Endometrial microvascular endothelial cells (primary cell): ENCODE results near the gene SNAI1. TPM values are rescaled to one million over a fixed set of nuclear protein-coding genes. Genes with fewer than 3 reads are reported as not detected.

Experiments used
- in situ Hi-C: cut with HindIII; loops from 2 replicates; pipeline ENCODE4 v1.10.0; 2017; ENCODE audit warnings: low sequenced_read_pairs, low pct_unique_long_range_greater_than_20kb; ENCODE audit errors: inconsistent ontology term
- total RNA-seq: library from RNA; depleted of rRNA; stranded (reverse); fragments of >200 nt; gene quantifications from one replicate; pipeline ENCODE4 v1.2.3, GENCODE V29; 2015; ENCODE audit errors: inconsistent ontology term

The SNAI1 gene
- total RNA-seq, 1 donor from 2014 or later = 4.0 TPM

- in situ Hi-C loops = no loop called here
Measured at GRCh38 chr20:50026746-50027575, 44.2 kb downstream of the SNAI1 start.

DNA sequence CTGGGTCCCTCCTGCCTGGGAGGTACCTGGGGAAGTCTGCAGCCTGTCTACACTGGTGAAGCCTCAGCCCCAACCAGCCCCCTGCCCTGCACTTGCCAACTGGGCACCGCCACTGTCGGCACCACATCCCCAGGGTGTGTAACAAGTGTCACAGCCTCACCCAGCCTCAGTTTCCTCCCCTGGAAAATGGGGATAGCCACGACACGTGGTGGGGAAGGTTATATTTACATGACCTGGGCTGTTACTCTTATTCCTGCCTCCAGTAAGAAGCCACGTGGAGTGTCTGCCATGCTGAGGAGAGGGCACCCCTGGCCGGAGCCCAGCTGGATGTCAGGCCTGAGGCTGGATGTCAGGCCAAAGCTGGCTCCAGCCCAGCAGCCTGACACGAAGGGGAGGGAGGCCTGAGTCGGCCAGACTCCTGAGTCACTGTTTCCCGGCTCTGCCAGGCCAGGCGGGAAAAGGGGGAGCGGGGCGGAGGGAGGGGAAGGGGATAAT is 44.9 kb downstream of the SNAI1 start:
- in situ Hi-C loops = no loop called here

- in situ Hi-C loops = no loop called here
Measured at GRCh38 chr20:50029083-50029696, 46.4 kb downstream of the SNAI1 start.

GRCh38 chr20:50029697-50030461 is 47.1 kb downstream of the SNAI1 start:
- in situ Hi-C loops = no loop called here

DNA sequence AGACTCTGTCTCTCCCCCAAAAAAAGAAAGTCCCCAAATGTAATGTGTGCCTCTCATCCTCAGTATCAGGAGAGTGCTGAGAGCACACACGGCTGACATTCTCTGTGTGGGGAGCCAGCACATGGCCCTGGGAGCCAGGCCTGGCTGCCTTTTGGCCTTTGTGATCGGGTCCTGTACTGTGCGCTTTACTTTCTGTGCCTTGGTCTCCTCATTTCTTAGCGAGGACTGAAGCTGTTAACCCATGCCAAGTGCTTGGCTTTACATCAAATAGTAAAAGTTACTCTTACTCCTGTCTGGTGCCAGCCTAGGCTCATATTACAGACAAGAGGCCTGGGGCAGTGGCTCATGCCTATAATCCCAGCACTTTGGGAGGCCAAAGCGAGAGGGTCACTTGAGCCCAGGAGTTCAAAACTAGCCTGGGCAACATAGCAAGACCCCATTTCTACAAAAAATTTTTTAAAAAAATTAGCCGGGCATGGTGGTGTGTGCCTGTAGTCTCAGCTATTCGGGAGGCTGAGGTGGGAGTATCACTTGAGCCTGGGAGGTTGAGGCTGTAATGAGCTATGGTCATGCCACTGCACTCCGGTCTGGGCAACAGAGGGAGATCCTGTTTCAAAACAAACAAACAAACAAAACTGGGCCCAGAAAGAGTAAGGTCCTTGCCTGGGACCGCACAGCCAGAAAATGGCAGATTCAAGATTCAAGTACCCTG is 50.3 kb downstream of the SNAI1 start:
- in situ Hi-C loops = no loop called here

- in situ Hi-C loops = no loop called here
Measured at GRCh38 chr20:50034567-50035180, 51.9 kb downstream of the SNAI1 start.

DNA sequence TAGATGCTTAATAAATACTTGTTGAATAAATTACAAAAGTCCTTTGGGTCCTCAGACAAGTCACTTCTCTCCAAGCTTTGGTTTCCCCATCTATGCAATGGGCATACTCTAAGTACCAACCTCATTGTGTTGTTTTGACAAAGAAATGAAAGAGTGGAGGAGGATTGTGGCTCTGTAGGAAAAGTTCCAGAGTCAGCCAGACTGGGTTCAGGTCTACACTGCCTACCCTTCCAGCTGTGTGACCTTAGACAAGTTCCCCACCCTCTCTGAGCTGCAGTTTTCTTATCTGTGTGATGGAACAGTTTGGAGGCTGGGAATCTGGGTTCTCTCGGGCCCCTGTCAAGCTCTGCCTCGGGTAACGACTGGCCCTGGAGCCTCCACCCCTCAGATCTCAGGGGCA is 53.9 kb downstream of the SNAI1 start:
- in situ Hi-C loops = no loop called here

DNA sequence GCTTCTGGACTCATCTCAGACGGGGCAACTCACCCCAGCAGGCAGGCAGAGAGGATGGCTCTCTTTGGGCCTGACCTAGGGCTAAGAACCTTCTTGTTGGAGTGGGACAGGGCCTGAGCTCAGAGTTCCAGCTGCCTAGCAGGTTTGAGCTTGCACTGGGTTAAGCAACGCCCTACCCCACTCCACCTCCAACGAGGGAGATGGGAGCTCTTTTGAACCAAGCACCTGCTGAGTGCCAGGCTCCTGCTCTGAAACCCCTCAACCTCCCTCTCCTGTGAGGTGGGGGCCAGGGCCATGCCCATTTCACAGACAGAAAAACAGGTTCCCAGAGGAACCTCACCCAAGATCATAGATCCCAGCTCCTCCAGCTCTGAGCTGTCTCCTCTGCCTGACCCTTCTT is 54.3 kb downstream of the SNAI1 start:
- in situ Hi-C loops = no loop called here

GRCh38 chr20:50037575-50037974 is 54.8 kb downstream of the SNAI1 start:
- in situ Hi-C loops = no loop called here

DNA sequence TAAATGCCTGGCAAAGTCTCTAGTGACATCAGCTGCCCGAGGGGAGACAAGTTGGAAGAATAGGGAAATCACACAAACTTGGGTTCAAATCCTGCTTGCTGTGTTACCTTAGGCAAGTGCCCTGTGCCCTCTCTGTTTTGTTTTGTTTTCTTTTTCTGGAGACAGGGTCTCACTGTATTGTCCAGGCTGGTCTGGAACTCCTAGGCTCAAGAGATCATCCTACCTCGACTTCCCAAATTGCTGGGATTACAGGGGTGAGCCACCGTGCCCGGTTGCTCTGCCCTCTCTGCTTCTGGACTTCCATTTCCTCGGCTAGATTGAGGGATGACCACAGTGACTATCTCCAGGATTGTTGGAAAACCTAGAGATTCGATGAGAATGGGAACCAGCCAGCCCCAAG is 55.4 kb downstream of the SNAI1 start:
- in situ Hi-C loops = no loop called here

Other genes starting within 250 kb of the SNAI1 start
- gene SLC9A8, start 170.2 kb upstream of the SNAI1 start, total RNA-seq = 4.7 TPM
- 3.8 TPM for gene SPATA2, start 67.5 kb upstream of the SNAI1 start, total RNA-seq
- 132 TPM for gene RNF114, start 46.6 kb upstream of the SNAI1 start, total RNA-seq
- gene UBE2V1, start 130.2 kb downstream of the SNAI1 start, total RNA-seq = 69.7 TPM
- 49.8 TPM for gene PEDS1, start 170.7 kb downstream of the SNAI1 start, total RNA-seq
- 10.9 TPM for gene CEBPB, start 207.8 kb downstream of the SNAI1 start, total RNA-seq